ENCODE measurements around the gene BPHL. TPM values are rescaled to one million over a fixed set of nuclear protein-coding genes. Genes with fewer than 3 reads are reported as not detected.

The BPHL gene
- polyA plus RNA-seq, 2 of the 4 experiments (the other 2 are of a cell fraction), result 16.5 to 25.5 TPM

GRCh38 chr6:3201388-3201787, 82.9 kb downstream of the BPHL start:
- 83% methylated on average over 2 of the region's 2 CpGs for WGBS (ENCODE audit: missing lambda C conversion rate)
- no peak overlapping the region for H3K27ac ChIP-seq
- ATAC-seq (no peak), FAIRE-seq (no peak), DNase-seq (ENCODE audit: low read depth in 1 of 2, low spot score in 1 of 2) (no peak)
- H3K4me1 ChIP-seq, result peaks cover 8% of the 10 kb centered on the region
- POLR2A ChIA-PET, result no interaction called here
- no peak for TF ChIP-seq EP300 (IDR thresholded peaks at IDR 0.05)
- no peak for TF ChIP-seq NR3C1 (IDR thresholded peaks at IDR 0.05)
- TF ChIP-seq NFE2L2 (conservative IDR thresholded peaks at IDR 0.05; ENCODE audit: low read length), result no peak
- no peak for TF ChIP-seq KDM5A (IDR thresholded peaks at IDR 0.05)
- no peak for TF ChIP-seq ZSCAN20 (CRISPR knock-in tag; IDR thresholded peaks at IDR 0.05)
- TF ChIP-seq JUNB (IDR thresholded peaks at IDR 0.05), result no peak
- no peak for TF ChIP-seq HMGXB4 (CRISPR knock-in tag; IDR thresholded peaks at IDR 0.05; ENCODE audit: borderline replicate concordance)
- no peak for TF ChIP-seq TFCP2L1 (CRISPR knock-in tag; IDR thresholded peaks at IDR 0.05)
- TF ChIP-seq ELK1 (IDR thresholded peaks at IDR 0.05; ENCODE audit: low read depth, low read length), result no peak
- TF ChIP-seq KDM1A (IDR thresholded peaks at IDR 0.05; ENCODE audit: low read depth), result no peak
- TF ChIP-seq PHF8 (IDR thresholded peaks at IDR 0.05; ENCODE audit: borderline replicate concordance, low read depth), result no peak
- no peak for TF ChIP-seq CTCF (IDR thresholded peaks at IDR 0.05)
- no peak for TF ChIP-seq USF2 (IDR thresholded peaks at IDR 0.05)
- no peak for TF ChIP-seq GATA3 (IDR thresholded peaks at IDR 0.05; ENCODE audit: borderline replicate concordance)
- H3K4me2 ChIP-seq, result no peak overlapping the region
- CTCF ChIA-PET, result no interaction called here
- H3K4me3 ChIP-seq, result no peak overlapping the region
- no peaks in the 10 kb centered on the region for H3K9me3 ChIP-seq

Small RNA genes lying within 50 kb of the gene (small RNA-seq; reads per million reads assigned to genes)
- 0 reads per million in 6 experiments for gene RNA5SP201

Other genes with a start within 250 kb of the BPHL start
- 24.7 and 25.7 TPM in 2 replicates for gene SERPINB9, start 215.4 kb upstream of the BPHL start, polyA plus RNA-seq (2011; rRNA removed)
- 8.7 TPM in 3 replicates for gene SERPINB9, start 215.4 kb upstream of the BPHL start, polyA plus RNA-seq (2017; fragmentation: RNase III; extraction: RNeasy Plus Mini Kit Qiagen cat#74134 plus additional on column Dnase treatment)
- 107 and 126 TPM in 2 replicates for gene SERPINB6, start 147.1 kb upstream of the BPHL start, polyA plus RNA-seq (2011; rRNA removed)
- gene SERPINB6, start 147.1 kb upstream of the BPHL start, polyA plus RNA-seq (2017; fragmentation: RNase III; extraction: RNeasy Plus Mini Kit Qiagen cat#74134 plus additional on column Dnase treatment), result 98.5 to 107 TPM (median 104 TPM) in 3 replicates
- 77.0 and 86.5 TPM in 2 replicates for gene NQO2, start 118.8 kb upstream of the BPHL start, polyA plus RNA-seq (2011; rRNA removed)
- gene NQO2, start 118.8 kb upstream of the BPHL start, polyA plus RNA-seq (2017; fragmentation: RNase III; extraction: RNeasy Plus Mini Kit Qiagen cat#74134 plus additional on column Dnase treatment), result 61.3 to 70.6 TPM (median 67.2 TPM) in 3 replicates
- 13.5 and 14.3 TPM in 2 replicates for gene RIPK1, start 50.2 kb upstream of the BPHL start, polyA plus RNA-seq (2011; rRNA removed)
- 10.4 to 12.2 TPM (median 10.6 TPM) in 3 replicates for gene RIPK1, start 50.2 kb upstream of the BPHL start, polyA plus RNA-seq (2017; fragmentation: RNase III; extraction: RNeasy Plus Mini Kit Qiagen cat#74134 plus additional on column Dnase treatment)
- 19.7 and 23.9 TPM in 2 replicates for gene TUBB2A, start 38.8 kb downstream of the BPHL start, polyA plus RNA-seq (2011; rRNA removed)
- gene TUBB2A, start 38.8 kb downstream of the BPHL start, polyA plus RNA-seq (2017; fragmentation: RNase III; extraction: RNeasy Plus Mini Kit Qiagen cat#74134 plus additional on column Dnase treatment), result 45.7 to 61.7 TPM (median 47.4 TPM) in 3 replicates
- 9.0 and 10.8 TPM in 2 replicates for gene TUBB2B, start 108.9 kb downstream of the BPHL start, polyA plus RNA-seq (2011; rRNA removed)
- 15.7 to 19.0 TPM (median 18.0 TPM) in 3 replicates for gene TUBB2B, start 108.9 kb downstream of the BPHL start, polyA plus RNA-seq (2017; fragmentation: RNase III; extraction: RNeasy Plus Mini Kit Qiagen cat#74134 plus additional on column Dnase treatment)
- 12.9 and 15.0 TPM in 2 replicates for gene PSMG4, start 140.2 kb downstream of the BPHL start, polyA plus RNA-seq (2011; rRNA removed)
- gene PSMG4, start 140.2 kb downstream of the BPHL start, polyA plus RNA-seq (2017; fragmentation: RNase III; extraction: RNeasy Plus Mini Kit Qiagen cat#74134 plus additional on column Dnase treatment), result 21.9 to 24.0 TPM (median 23.1 TPM) in 3 replicates

Data from A549 (cell line).